NCI-H146 (cell line): Measurements from ENCODE around the gene FSIP2.
"Not testable (repeated sequence)": the region's sequence is repeated elsewhere in the genome, so short reads cannot be mapped to it uniquely, and the experiment has no call there.

Experiments used
- DNase-seq: peaks from one replicate; lab custom pipeline; 2025; lab: John Stamatoyannopoulos, UW

FSIP2 gene

GRCh38 chr2:185807351-185807750 is 68.7 kb downstream of the FSIP2 start:
- DNase-seq: no peak

GRCh38 chr2:185811580-185811979 is 73.0 kb downstream of the FSIP2 start:
- no peak for DNase-seq

- no peak for DNase-seq
These were observed 75.1 kb downstream of the FSIP2 start for GRCh38 chr2:185813707-185814106.

GRCh38 chr2:185817991-185818390 is 79.4 kb downstream of the FSIP2 start:
- DNase-seq: no peak

- DNase-seq: no peak
These were observed 82.9 kb downstream of the FSIP2 start for GRCh38 chr2:185821467-185821866.

GRCh38 chr2:185823773-185824172 is 85.2 kb downstream of the FSIP2 start:
- no peak for DNase-seq

GRCh38 chr2:185825557-185825956 is 87.0 kb downstream of the FSIP2 start:
- DNase-seq: no peak

GRCh38 chr2:185828326-185828725 is 89.7 kb downstream of the FSIP2 start:
- no peak for DNase-seq

GRCh38 chr2:185833864-185834263 is 95.3 kb downstream of the FSIP2 start:
- no peak for DNase-seq

- DNase-seq: no peak
These were observed 97.4 kb downstream of the FSIP2 start for GRCh38 chr2:185835974-185836373.

- DNase-seq: no peak
These were observed 116.3 kb downstream of the FSIP2 start for GRCh38 chr2:185854885-185855284.

- no peak for DNase-seq
These were observed 119.1 kb downstream of the FSIP2 start for GRCh38 chr2:185857691-185858090.

GRCh38 chr2:185859506-185859905 is 120.9 kb downstream of the FSIP2 start:
- no peak for DNase-seq

- no peak for DNase-seq
These were observed 121.7 kb downstream of the FSIP2 start for GRCh38 chr2:185860321-185860720.

GRCh38 chr2:185862657-185863398 is 124.2 kb downstream of the FSIP2 start:
- DNase-seq: no peak

- not testable (repeated sequence) for DNase-seq
These were observed 126.1 kb downstream of the FSIP2 start for GRCh38 chr2:185864468-185865260.

GRCh38 chr2:185875136-185875931 is 136.7 kb downstream of the FSIP2 start:
- no peak for DNase-seq

GRCh38 chr2:185876234-185876633 is 137.6 kb downstream of the FSIP2 start:
- DNase-seq: no peak

- no peak for DNase-seq
These were observed 141.8 kb downstream of the FSIP2 start for GRCh38 chr2:185880396-185880795.
